ENCODE data around the gene SLC10A1.

The SLC10A1 gene

GRCh38 chr14:69794791-69795190 is 2.2 kb downstream of the SLC10A1 start:
- no peak for TF ChIP-seq CTCF (conservative IDR thresholded peaks at IDR 0.05)
- H3K27ac ChIP-seq = no peak overlapping the region

GRCh38 chr14:69792887-69793421 is 4.1 kb downstream of the SLC10A1 start:
- no peak overlapping the region for H3K27ac ChIP-seq

DNA sequence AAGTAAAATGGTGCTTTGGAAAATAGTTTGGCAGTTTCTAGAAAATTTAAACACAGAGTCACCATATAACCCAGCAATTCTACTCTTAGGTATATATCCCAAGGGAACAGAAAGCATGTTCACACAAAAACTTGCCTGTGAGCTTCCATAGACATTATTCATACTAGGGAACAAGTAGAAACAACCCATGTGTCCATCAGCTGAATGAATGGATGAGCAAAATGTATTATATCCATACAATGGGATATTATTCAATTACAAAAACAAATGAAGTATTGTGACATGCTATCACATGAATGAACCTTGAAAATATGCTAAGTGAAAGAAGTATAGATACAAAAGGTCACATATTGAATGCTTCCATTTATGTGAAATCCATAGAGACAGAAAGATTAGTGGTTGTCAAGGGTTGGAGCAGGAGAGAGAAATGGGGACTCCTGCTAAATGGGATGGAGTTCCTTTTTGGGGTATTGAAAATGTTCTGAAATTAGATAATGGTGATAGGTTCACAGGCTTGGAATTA is 7.9 kb downstream of the SLC10A1 start:
- TF ChIP-seq CTCF (conservative IDR thresholded peaks at IDR 0.05) = no peak
- no peak overlapping the region for H3K27ac ChIP-seq

More at GRCh38 chr14:69792887-69793421, 4.1 kb downstream of the SLC10A1 start:
- TF ChIP-seq CTCF (conservative IDR thresholded peaks at IDR 0.05) = no peak

- H3K27ac ChIP-seq = no peak overlapping the region
- TF ChIP-seq CTCF (conservative IDR thresholded peaks at IDR 0.05) = no peak
These were observed 10.4 kb downstream of the SLC10A1 start for GRCh38 chr14:69786603-69787002.

- no peak for TF ChIP-seq CTCF (conservative IDR thresholded peaks at IDR 0.05)
- H3K27ac ChIP-seq = no peak overlapping the region
These were observed 12.1 kb downstream of the SLC10A1 start for GRCh38 chr14:69784942-69785341.

GRCh38 chr14:69780952-69781351 is 16.1 kb downstream of the SLC10A1 start:
- no peak for TF ChIP-seq CTCF (conservative IDR thresholded peaks at IDR 0.05)

DNA sequence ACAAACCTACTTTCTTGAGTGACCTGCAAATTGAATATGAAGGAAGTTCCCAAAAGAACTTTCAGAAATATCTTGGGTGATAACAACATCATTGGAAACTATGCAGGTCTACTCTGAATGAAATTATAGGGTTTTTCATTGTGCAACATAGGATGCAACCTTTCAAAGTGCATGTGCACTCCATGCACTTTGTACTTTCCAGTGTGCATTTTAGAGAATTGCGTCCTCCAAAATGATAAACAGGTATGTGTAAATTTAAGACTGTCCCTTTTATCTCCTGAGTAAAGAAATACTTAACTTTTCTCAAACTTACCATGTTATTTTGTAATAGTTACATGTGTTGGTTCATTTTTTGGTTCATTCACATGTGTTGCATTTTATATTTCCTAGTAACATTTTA is 16.9 kb downstream of the SLC10A1 start:
- no peak for TF ChIP-seq CTCF (conservative IDR thresholded peaks at IDR 0.05)

More at GRCh38 chr14:69780952-69781351, 16.1 kb downstream of the SLC10A1 start:
- H3K27ac ChIP-seq = no peak overlapping the region

More for the DNA sequence above, 16.9 kb downstream of the SLC10A1 start:
- H3K27ac ChIP-seq = no peak overlapping the region
